Cardiac septum (tissue), 1 donor: ENCODE data around the gene PTGIR. TPM values are rescaled to one million over a fixed set of nuclear protein-coding genes. Genes with fewer than 3 reads are reported as not detected.

Experiments
- DNase-seq: peaks from one replicate; pipeline ENCODE4 v3.0.0-alpha.2; 2020; ENCODE audit warnings: low spot score
- intact Hi-C: fragments of 100-400 bp; cut with DNase I; formaldehyde crosslinking; loops from one replicate; pipeline ENCODE4 v1.14.0; 2022
- long read RNA-seq: library from polyadenylated mRNA; unstranded; transcript quantifications from one replicate; pipeline ENCODE4 v2.0.0, GENCODE V29; 2021
- total RNA-seq: library from RNA; stranded (reverse); fragmentation: NEBNext Ultra II Directional; extraction: Animal tissue kit (Norgen Biotek cat#: 25700); gene quantifications from one replicate; pipeline ENCODE4 v1.2.1, GENCODE V29; 2021
- donor health status: DM: no; HTN: no; CAD: no.

Gene PTGIR, protein sequence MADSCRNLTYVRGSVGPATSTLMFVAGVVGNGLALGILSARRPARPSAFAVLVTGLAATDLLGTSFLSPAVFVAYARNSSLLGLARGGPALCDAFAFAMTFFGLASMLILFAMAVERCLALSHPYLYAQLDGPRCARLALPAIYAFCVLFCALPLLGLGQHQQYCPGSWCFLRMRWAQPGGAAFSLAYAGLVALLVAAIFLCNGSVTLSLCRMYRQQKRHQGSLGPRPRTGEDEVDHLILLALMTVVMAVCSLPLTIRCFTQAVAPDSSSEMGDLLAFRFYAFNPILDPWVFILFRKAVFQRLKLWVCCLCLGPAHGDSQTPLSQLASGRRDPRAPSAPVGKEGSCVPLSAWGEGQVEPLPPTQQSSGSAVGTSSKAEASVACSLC
- 8.6 TPM for total RNA-seq
- long read RNA-seq, partial matches to known transcripts = 6 of 16 reads
- long read RNA-seq, other reads (novel, unspliced or antisense) = 6 of 16 reads

DNA sequence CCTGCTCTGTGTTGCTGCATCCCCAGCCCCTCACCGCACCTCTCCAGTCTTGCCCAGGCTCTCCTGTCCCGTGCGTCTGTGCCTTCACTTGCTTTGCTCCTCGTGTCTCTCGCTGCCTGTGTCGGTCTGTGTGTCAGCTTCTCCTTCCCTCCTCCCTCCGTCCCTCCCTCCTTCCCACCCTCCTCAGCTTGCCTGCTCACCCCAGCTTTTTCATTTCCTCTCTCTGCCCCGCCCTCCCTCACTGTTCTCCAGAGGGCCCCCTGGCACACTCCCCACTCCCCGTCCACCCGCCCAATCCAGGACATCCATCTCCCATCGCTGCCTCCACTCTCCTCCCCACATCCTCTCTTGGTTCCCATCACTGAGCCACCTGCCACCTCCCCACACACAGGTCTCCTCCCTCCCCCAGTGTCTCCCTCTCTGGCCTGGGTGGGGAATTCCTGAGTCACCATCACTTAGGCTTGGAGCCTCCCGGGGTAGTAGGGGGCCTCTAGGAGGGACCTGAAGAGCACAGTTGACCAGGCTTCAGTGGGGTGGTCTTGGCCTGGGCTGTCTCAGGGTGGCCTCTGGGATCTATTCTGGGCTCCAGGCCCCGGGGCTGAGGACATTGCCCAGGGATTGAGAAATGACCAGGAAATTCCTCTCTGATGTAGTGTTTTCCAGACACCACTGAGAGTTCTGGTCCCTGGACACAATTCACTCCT, at the start of gene PTGIR:
TSS of gene PTGIR (minus strand) at position 132 of the 704 bp plus-strand sequence. CDS start 864 bp downstream, outside the sequence.
- intact Hi-C loops = no loop called here
- DNase-seq = peak; percentile 84

DNA sequence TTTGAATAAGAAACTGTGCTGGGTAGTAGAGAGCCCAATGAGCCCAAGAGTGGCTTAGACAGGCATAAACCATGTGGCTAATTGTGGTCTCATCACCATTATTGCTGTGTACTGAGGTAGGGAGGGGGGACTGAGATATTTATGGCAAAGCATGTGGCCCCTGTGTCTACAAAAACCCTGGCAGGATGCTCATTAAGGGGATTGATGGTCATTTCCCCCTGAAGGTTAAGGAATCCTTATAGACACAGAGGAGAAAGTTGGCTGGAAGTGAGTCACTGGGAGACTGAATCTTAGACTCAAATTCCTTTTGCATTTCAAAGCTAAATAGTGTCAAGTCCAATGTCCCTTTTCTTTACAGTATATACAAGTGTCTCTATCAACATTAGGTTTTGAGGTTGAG, 45.9 kb upstream of the PTGIR start:
- intact Hi-C loops = no loop called here
- no peak for DNase-seq

DNA sequence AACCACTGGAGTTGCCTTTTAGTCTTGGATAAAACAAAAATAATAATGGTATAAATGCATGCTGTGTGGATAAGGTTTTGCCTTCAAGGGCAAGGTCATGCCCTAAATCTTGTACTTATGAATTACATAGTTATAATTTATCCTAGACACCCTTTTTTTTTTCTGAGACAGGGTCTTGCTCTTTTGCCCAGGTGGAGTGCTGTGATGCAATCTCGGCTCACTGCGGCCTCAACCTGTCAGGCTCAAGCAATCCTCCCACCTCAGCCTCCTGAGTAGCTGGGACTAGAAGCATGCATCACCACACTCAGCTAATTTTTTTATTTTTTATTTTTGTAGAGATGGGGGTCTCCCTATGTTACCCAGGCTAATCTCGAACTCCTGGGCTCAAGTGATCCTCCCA, 43.8 kb upstream of the PTGIR start:
- intact Hi-C loops = loop anchor here (10.0 kb wide), 1 partner anchor 124 kb away; no protein-coding TSS in a partner anchor
- DNase-seq = no peak

DNA sequence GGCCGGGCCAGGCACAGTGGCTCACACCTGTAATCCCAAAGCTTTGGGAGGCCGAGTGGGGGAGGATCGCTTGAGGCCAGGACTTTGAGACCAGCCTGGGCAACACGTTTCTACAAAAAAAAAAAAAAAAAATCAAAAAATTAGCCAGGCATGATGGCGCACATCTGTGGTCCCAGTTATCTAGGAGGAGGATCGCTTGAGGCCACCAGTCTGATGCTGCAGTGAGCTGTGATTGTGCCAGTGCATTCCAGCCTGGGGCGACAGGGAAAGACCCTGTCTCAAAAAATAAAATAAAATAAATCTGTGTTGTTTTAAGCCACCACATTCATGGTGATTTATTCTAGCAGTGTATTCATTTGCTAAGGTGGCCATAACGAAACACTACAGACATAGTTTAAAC, 40.2 kb upstream of the PTGIR start:
- intact Hi-C loops = loop anchor here (10.0 kb wide), 1 partner anchor 120 kb away; no protein-coding TSS in a partner anchor
- no peak for DNase-seq

DNA sequence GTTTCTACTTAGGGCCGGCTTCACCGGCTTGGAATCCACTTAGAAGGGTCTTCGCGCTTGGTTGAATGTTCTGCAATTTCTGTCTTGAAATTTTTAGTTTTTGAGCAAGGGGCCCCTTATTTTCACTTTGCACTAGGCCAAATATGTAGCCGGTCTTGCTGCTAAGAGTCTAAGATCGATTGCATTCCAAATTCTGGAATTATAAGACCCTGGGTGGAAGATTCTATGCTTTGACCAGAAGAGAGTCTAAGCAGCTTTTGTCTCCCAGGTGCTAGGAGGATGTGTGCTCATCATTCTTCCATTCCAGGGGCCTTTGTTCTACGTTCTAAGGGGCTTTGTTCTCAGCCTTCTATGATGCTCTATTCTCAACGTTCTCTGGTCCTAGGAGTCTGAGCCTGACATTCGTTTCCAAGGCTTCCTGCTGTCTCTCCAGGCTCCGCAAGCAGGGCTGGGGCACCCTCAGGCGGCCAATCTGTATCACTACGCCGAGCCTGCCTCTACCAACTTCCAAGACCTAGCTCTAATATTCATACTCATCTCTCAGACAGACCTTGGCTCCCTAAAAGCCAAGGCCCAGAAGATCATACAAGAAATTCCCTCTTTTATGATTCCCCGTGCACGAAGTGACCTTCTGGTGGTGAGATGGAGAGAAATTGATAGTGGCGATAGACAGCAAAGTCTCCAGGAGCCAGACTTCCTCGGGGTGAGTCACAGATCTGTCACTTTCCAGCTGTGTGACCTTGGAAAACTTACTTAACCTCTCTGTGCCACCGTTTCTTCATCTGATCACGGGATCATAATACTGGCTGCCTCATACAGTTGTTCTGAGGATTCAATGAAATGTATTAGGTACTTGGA, 37.1 kb upstream of the PTGIR start:
- DNase-seq = peak; percentile 89
- intact Hi-C loops = loop anchor here (1.0 to 10.0 kb wide), 2 partner anchors 48 to 117 kb away; no protein-coding TSS in a partner anchor

DNA sequence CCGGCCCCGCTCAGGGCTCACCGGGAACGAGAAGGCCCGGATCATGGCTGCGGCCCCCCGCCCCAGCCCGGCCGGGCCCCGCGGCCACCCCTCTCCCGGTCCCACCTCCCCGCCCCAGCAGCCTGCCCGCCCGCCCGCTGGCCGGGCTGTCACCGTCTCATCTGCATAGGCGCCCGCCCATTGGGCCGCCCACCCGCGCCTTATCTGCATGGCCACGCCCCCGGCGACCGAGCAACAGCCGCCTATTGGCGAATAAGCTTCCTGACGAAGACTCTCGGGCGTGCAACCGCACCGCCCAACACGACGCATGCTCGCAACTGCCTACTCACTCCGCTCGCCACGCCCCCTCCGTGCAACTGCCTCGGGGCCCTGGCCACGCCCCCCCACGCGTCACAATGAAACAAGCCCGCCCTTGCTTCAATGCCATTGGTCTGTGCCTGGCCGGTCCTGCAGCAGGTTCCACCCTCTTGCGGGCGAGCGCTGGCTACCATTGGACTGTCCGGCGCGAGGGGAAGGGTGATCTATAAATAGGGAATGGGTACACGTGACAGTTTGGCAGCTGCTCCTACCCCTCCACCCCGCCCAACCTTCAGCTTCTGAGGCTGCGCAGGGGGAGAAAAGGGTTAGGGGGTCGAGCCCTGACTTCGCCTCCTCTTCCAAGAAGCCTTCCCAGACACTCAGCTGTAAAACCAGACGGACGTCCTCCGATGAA, 36.3 kb upstream of the PTGIR start, which contains the start of gene DACT3:
TSS of gene DACT3 (minus strand) at position 163 of the 712 bp plus-strand sequence. CDS start at position 45, 118 bp downstream.
- peak; percentile 100 for DNase-seq
- intact Hi-C loops = loop anchor here (10.0 kb wide), 1 partner anchor 116 kb away; no protein-coding TSS in a partner anchor

DNA sequence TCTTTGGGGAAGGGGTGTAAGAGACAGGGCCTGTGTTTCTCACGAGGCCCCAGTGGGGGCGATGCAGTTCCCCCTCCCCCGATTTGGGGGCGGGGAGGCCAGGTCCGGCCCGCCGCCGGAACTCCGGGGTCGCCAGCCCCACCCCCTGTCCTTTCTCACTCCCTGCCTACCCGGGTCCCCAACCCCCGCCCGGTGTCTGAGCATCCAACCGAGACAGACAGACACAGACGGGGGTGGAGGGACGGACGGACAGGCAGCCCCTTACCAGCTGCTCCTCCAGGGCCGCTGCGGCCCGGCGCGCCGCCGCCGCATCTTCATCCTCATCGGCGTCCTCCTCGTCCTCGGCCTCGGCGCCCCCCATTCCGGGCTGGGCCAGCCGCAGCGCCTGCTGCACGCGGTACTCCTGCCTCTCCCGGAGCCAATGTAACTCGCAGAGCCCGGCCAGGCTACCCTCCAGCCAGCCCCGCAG, 35.7 kb upstream of the PTGIR start:
- peak; percentile 77 for DNase-seq
- intact Hi-C loops = loop anchor here (10.0 kb wide), 1 partner anchor 116 kb away; no protein-coding TSS in a partner anchor

DNA sequence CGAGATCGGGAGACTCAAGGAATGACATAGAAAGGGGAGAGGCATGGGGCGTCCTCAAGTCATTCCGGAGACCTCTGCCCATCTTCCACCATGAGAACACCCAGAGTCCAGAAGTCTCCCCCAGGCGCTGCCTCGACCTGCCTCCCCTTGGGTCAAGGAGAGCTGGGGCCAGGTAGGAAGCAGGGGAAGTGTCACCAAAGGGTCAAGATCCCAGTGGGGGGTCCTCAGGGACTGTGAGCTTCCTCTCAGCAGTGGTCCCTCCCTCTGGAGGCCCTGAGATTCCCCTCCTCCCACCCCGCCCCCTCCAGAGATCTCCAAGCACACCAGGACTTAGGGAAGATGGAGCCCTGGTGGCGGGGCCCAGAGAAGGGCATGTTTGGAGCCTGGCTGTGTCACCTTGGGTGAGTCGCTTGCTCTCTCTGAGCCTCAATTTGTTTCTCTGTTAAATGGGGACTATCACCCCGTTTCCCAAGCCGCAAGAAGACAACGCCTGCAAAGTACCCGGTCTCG, 35.2 kb upstream of the PTGIR start:
- DNase-seq = no peak
- intact Hi-C loops = loop anchor here (10.0 kb wide), 1 partner anchor 115 kb away; no protein-coding TSS in a partner anchor

DNA sequence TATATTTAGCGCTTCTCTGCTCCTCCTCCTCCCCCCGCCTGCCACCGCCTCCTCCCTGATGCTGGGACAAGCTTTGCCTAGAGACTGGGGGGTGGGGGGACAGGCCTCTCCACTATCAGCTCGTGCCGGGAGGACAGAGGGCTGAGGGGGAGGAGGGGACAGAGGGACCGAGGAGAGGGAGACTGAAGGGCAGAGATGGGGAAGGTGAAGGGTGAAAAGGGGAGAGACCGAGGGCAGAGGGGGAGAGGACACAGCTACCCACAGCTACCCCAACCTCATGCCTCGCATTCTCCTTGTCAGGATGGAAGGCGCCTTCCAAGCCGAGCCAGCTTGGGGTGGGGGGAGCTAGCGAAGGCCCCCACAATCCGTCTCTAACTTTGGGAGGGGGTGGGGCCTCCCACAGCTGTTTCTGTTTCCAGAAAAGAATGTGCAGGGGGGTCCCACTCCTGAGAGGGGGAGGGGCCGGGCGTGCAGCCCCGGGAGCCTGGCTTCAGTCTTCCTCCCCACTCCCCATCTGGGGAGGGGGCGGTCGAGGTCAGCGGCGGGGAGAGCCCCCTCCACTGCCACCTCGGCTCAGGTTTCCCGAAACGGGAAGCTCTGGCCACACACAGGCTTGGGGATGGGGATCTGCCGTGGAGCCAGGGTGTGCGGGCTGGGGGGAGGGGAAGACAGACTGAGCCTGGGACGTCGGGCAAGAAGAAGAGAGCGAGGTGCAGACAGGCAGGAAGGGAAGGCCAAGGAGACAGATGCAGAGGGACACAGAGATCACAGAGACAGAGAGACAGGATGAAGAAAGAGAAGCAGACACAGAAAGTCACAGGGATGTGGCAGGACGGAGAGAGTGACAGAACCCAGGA, 34.5 kb upstream of the PTGIR start:
- intact Hi-C loops = loop anchor here (10.0 kb wide), 1 partner anchor 115 kb away; no protein-coding TSS in a partner anchor
- DNase-seq = no peak

DNA sequence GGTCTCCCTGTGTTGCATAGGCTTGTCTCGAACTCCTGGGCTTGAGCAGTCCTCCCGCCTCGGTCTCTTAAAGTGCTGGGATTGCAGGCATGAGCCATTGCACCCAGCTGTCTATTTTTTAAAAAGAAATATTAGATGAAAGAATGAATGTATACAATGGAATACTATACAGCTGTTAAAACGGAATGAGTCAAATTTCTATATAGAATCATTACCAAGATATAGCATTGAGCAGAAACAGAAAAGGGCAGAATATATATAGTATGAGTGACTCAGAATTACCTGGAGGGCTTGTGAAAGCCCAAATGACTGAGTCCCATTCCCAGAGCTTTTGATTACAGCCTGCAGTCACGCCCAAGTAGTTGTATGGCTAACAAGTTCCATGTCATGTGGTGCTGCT, 31.7 kb upstream of the PTGIR start:
- intact Hi-C loops = no loop called here
- DNase-seq = no peak

DNA sequence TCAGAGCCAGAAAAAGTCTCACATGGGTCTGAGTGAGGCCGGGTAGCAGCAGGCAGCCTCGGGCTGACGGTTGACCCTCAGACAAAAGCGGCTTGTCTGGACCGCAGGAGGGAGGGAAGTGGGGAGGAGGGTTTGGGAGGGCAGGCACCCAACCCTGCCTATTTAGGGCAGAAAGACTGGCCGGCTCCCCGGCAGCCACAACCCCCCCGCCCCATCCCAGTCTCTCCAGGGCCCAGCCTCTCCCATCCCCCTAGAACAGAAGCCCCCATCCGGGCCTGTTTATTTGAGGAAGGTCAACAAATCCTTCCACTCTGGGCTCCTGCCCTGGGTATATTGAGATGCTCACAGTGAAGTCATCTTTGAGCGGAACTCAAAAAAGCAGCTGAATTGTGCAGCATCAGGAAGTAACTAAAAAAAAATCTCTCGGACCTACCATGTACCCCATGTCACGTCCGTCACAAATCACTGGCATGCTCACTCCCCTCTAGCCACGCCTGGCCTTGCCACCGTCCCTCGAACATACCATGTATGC, 29.8 kb upstream of the PTGIR start:
- DNase-seq = no peak
- intact Hi-C loops = no loop called here

DNA sequence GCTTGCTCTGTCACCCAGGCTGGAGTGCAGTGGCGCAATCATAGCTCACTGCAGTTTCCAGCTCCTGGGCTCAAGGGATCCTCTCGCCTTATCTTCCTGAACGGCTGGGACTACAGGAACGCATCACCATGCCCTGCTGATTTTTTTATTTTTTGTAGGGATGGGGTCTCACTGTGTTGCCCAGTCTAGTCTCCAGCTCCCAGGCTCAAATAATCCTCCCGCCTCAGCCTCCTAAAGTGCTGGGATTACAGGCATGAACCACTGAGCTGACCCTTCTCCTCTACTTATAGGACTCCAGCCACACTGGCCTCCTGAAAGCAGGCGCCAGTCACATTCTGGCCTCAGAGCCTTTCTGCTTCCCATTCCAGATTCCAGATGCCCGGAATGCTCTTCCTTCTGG, 25.6 kb upstream of the PTGIR start:
- DNase-seq = no peak
- intact Hi-C loops = no loop called here

DNA sequence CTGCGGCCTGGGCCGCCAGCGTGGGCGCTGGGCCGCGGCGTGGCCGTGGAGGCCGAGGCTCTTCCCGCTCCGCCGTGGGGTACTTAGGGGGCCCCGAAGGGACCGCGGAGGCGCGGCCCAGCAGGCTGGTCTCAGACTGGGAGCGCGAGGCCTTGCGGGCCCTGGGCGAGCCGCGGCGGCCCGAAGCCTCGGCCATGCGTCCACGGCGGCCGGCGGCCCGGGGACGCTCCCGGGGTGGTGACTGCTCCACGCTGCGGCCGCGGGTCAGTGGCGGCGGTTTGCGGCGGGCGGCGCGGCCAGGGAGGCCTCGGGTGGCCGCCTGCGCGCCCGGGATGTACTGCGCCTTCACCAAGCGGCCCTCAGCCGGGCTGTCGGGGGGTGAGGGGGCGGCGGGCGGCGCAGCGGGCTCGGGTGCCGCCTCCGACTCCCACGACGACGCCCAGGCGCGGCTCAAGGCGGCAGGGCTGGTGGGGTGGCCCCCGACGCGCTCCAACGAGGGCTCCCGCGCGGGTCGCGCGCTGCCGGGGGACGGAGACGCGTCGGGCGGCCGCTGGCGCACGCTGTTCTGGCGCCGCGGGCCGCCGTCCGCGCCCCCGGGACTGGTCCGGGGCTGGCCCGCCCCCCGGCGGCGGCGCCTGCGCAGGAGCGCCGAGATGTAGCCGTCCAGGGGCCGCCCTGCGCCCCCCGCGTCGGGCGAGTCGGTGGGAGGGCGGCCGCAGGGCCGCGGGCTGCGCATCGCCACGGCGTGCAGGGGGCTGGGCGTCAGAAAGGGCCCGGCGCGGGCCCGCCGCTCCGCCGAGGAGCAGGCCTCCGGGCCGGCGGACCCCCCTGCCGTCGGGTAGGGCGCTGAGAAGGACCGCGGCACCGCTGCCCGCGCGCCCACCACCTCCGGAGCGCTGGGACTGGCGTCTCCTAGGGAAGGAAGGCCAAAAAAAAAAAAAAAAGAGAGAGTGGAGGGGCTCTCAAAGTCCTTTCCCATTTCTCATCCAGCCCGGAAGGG, 24.4 kb upstream of the PTGIR start:
- DNase-seq = no peak
- intact Hi-C loops = no loop called here

DNA sequence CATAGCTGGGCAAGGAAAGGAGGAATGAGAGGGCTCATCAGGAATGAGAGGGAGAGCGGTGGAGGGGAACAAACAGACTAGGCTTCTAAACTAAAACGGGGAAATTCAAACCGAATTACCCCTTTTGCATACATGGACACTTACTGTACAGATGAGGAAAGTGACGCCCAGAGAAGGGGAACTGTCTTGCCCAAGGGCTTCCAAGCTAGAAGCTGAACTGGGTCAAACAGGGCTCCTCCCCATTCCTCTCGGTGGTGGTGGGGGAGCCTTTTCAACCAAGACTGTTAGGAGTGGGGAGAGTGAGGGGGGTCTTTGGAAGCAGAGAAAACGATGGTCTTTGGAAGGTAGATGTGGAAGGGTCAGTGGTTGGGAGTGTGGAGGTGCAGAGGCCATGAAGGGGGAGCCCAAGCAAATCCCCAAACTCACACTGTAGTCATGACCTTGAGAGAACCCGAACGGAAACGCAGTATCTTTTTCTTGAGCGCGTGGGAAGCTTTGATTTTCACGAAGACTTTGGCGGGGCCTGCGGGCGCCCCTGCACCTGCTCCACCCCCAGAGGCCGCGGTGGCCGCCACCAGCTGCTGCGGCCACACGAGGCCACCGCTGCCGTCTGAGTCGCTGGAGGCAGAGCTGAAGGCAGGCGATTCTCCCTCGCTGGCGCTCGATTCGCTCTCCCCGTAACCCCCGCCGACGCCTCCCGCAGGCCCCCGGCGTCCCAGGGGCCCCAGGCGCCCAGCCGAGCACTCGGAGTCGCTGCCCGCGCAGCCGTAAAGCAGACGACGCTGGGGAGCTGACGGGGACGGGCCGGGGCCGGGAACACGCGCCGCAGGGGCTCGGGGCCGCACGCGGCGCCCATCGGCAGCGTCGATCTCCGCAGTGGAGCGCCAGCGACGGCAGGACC, 23.4 kb upstream of the PTGIR start:
- intact Hi-C loops = no loop called here
- DNase-seq = no peak

DNA sequence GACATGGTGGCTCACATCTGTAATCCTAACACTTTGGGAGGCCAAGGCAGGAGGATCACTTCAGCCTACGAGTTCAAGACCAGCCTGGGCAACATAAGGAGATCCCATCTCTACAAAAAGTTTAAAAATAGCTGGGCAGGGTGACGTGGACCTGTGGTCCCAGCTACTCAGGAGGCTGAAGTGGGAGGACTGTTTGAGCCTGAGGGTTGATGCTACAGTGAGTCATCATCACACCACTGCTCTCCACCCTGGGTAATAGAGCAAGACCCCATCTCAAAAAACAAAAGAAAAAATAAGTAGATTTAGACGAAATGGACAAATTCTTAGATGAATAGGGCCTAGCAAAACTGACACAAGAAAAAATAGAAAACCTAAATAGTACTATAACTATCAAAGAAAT, 21.5 kb upstream of the PTGIR start:
- DNase-seq = no peak
- intact Hi-C loops = no loop called here
